Psoas muscle (tissue), 8 donors: ENCODE results near the gene IHH. TPM values are rescaled to one million over a fixed set of nuclear protein-coding genes. Genes with fewer than 3 reads are reported as not detected.

ENCODE experiments used
- ATAC-seq, 4 donors: fragments of 200-7000 bp; cut with Tn5 transposase; one replicate each; pipeline ENCODE4 v1.9.1; 2020; ENCODE audit warnings: moderate library complexity in 3 of 4, mild to moderate bottlenecking in 2 of 4
- DNase-seq, 2 donors: peaks; one replicate each; pipeline ENCODE4 v3.0.0-alpha.2; 2020
- H3K27ac ChIP-seq: fragments of 200-600 bp; one replicate; pipeline ENCODE4 v1.8.0; 2022
- H3K27me3 ChIP-seq, 3 donors: fragments of 200-600 bp in 1 of 3; one replicate each; pipeline versions ENCODE4 v1.6.1 to v1.8.0; 2013 to 2022; ENCODE audit warnings: low read length in 2 of 3, mild to moderate bottlenecking in 2 of 3, moderate library complexity in 1 of 3; ENCODE audit not compliant: insufficient read depth in 3 of 3
- H3K36me3 ChIP-seq, 2 donors: fragments of 200-600 bp in 1 of 2; one replicate each; pipeline versions ENCODE4 v1.6.1 to v1.8.0; 2013 to 2022; ENCODE audit warnings: low read depth in 1 of 2, mild to moderate bottlenecking in 1 of 2, moderate library complexity in 1 of 2; ENCODE audit not compliant: insufficient read depth in 1 of 2
- H3K4me1 ChIP-seq: fragments of 200-600 bp; one replicate; pipeline ENCODE4 v1.8.0; 2022
- H3K4me3 ChIP-seq: fragments of 200-600 bp; one replicate; pipeline ENCODE4 v1.8.0; 2022; ENCODE audit warnings: mild to moderate bottlenecking
- H3K9me3 ChIP-seq: fragments of 200-600 bp; one replicate; pipeline ENCODE4 v1.8.0; 2022
- CTCF ChIP-seq: fragments of 200-600 bp; IDR thresholded peaks from one replicate; pipeline ENCODE4 v1.8.0; 2022; ENCODE audit warnings: antibody characterized with exemption
- WGBS, 3 donors: extraction: QIAGEN DNeasy Blood & Tissue Kit; methylation state at CpG; one replicate each; pipeline versions ENCODE4 v1.1.6 to v1.1.7; 2013; 5-methylcytosine and 5-hydroxymethylcytosine counted together
- intact Hi-C, 2 donors: fragments of 100-400 bp; cut with DNase I; formaldehyde crosslinking; loops; one replicate each; pipeline versions ENCODE4 v1.11.0 to v1.14.2; 2022
- polyA plus RNA-seq, 3 donors: library from polyadenylated mRNA; stranded (reverse); fragments of 200-250 nt; gene quantifications; one replicate each; pipeline ENCODE4 v1.2.3, GENCODE V29; 2013
- total RNA-seq, 4 donors: library from RNA; stranded (reverse); fragmentation: NEBNext Ultra II Directional in 2 of 4; extraction: Animal tissue kit (Norgen Biotek cat#: 25700) in 2 of 4; gene quantifications; one replicate each; pipeline versions ENCODE4 v1.2.1 to v1.2.4, GENCODE V29; 2021 to 2023
- donor health status: healthy with polysubstance abuse.
- donor health status: DM: no; HTN: no; CAD: no; lungs with moderate emphysema.
- donor health status: Bipolar disorder and iron deficiency.
- donor health status: healthy.
- donor health status: DM: yes; HTN: yes; CAD: no.
- donor health status: DM: no; HTN: no; CAD: no.
- donor health status: DM: no; HTN: no; CAD: no.
- donor health status: DM: yes; HTN: yes; CAD: no.

The IHH gene
- total and polyA plus RNA-seq, 7 donors, result 0.03 to 0.12 TPM; not detected in 5

DNA sequence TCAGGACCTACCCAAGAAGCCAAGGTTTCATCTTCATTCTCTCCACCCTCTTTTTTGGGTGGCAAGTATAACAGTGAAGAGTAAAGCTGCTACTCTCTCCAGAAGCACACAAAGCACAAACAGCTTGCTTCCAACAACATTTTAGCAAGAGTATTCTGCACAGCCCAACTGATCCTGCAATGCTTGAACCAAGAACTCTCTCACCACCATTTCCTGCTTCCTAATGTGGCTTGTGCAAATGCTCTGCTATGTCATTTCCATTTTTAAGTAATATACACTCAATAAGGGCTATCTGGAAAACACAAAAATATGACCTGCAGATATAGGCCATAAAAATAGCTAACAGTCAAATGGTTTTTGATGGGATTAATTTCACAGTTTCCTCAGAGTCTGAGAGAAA, 24.1 kb upstream of the IHH start:
- DNase-seq (no peak), ATAC-seq (no peak)
- intact Hi-C loops, result no loop called here
- H3K36me3 ChIP-seq, result no peaks in the 10 kb centered on the region
- no peaks in the 10 kb centered on the region for H3K27me3 ChIP-seq
- TF ChIP-seq CTCF, result no peak
- no peaks in the 10 kb centered on the region for H3K9me3 ChIP-seq
- H3K4me1 ChIP-seq, result no peaks in the 10 kb centered on the region
- no peak overlapping the region for H3K4me3 ChIP-seq
- H3K27ac ChIP-seq, result no peak overlapping the region

DNA sequence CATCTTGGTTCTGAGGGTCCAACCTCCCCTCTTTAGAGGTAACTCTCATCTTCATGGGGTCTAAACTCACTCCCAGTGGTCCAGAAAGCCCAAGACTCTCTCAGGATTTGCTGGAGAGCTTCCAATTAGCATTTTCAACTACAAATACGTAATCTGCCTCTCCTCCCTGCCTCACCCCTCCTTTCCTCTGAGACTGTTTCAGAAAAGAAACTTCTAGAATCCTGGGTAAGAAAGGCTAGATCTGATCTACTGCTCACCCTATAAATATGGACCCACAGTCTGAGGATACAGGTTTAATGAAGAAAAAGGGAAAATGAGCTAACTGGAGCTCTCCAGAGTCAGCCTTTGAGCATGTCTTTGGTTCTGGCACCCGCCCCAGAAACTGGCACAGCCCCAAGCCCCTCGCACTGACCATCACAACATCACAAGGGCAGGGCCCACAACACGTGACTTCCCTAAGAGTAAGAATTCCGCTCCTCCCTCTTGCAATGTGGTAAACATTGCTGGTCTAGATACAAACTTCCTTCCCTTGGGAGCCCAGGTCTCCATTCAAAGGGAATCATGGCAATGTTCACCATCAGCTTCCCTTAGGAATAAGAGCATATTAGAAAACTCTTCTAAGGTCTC, 21.7 kb upstream of the IHH start:
- Histone ChIP-seq H3K36me3 (peaks cover 2 to 8% of the 10 kb centered on the region in 2 donors), H3K9me3 (no peaks in the 10 kb centered on the region), H3K4me3 (no peak overlapping the region), H3K27me3 (no peaks in the 10 kb centered on the region), H3K4me1 (no peaks in the 10 kb centered on the region), H3K27ac (no peak overlapping the region)
- ATAC-seq, result no peak
- intact Hi-C loops, result no loop called here
- TF ChIP-seq CTCF, result no peak
- WGBS, 3 donors, result 41 to 56% (median 53%) methylated on average over 5 of the region's 5 CpGs
- peak in 1 of 2 donors; percentile 20 for DNase-seq

GRCh38 chr2:219081701-219082331, 21.1 kb upstream of the IHH start:
- no peaks in the 10 kb centered on the region for H3K4me1 ChIP-seq
- DNase-seq, result no peak
- H3K27ac ChIP-seq, result no peak overlapping the region
- intact Hi-C loops, result no loop called here
- ATAC-seq, result no peak
- H3K27me3 ChIP-seq, result no peaks in the 10 kb centered on the region
- H3K36me3 ChIP-seq, result peaks cover 2 to 14% of the 10 kb centered on the region in 2 donors
- no peaks in the 10 kb centered on the region for H3K9me3 ChIP-seq
- TF ChIP-seq CTCF, result no peak
- H3K4me3 ChIP-seq, result no peak overlapping the region

DNA sequence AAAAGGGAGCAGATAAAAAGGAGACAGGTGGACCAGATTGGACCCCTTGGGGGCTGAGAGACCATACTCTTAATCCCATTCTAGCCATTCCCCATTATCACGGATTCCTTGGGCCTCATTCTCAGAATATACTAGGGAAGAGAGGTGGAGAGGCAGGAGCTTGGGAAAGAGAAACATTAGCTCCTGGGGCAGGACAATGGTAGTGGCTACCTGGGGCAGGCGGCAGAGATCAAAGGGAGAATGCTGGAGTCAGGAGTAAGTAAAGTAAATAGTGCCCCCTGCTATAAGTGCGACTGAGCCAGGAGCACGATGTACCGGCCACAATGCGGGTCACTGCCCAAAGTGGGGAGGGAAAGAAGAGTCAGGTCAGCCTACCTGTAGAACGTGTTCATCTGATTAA, 20.4 kb upstream of the IHH start:
- WGBS, 3 donors, result 83 to 88% (median 85%) methylated on average over 7 of the region's 7 CpGs
- peaks cover 3 to 21% of the 10 kb centered on the region in 2 donors for H3K36me3 ChIP-seq
- intact Hi-C loops, result no loop called here
- no peaks in the 10 kb centered on the region for H3K27me3 ChIP-seq
- no peak for TF ChIP-seq CTCF
- H3K9me3 ChIP-seq, result no peaks in the 10 kb centered on the region
- DNase-seq, result no peak
- H3K4me1 ChIP-seq, result no peaks in the 10 kb centered on the region
- H3K27ac ChIP-seq, result no peak overlapping the region
- no peak overlapping the region for H3K4me3 ChIP-seq
- ATAC-seq, result no peak

GRCh38 chr2:219079417-219079816, 18.7 kb upstream of the IHH start:
- Histone ChIP-seq H3K4me1 (no peaks in the 10 kb centered on the region), H3K27ac (no peak overlapping the region), H3K36me3 (peaks cover 4 to 36% of the 10 kb centered on the region in 2 donors), H3K27me3 (no peaks in the 10 kb centered on the region), H3K4me3 (no peak overlapping the region), H3K9me3 (no peaks in the 10 kb centered on the region)
- ATAC-seq (no peak), DNase-seq (no peak)
- TF ChIP-seq CTCF, result no peak
- whole genome bisulfite sequencing, 3 donors, result 92 to 97% (median 95%) methylated on average over 2 of the region's 2 CpGs
- intact Hi-C loops, result loop anchor here in 1 of 2 donors (5.0 kb wide), 1 partner anchor 38 kb away; no protein-coding TSS in a partner anchor
